ENCODE measurements around the gene LCMT1. TPM values are rescaled to one million over a fixed set of nuclear protein-coding genes. Genes with fewer than 3 reads are reported as not detected.
A peak's percentile ranks its signal among the peaks of the same experiment; 100 is the strongest.

The LCMT1 gene
- total RNA-seq, 1 experiment from 2014 or later = 67.1 TPM

DNA sequence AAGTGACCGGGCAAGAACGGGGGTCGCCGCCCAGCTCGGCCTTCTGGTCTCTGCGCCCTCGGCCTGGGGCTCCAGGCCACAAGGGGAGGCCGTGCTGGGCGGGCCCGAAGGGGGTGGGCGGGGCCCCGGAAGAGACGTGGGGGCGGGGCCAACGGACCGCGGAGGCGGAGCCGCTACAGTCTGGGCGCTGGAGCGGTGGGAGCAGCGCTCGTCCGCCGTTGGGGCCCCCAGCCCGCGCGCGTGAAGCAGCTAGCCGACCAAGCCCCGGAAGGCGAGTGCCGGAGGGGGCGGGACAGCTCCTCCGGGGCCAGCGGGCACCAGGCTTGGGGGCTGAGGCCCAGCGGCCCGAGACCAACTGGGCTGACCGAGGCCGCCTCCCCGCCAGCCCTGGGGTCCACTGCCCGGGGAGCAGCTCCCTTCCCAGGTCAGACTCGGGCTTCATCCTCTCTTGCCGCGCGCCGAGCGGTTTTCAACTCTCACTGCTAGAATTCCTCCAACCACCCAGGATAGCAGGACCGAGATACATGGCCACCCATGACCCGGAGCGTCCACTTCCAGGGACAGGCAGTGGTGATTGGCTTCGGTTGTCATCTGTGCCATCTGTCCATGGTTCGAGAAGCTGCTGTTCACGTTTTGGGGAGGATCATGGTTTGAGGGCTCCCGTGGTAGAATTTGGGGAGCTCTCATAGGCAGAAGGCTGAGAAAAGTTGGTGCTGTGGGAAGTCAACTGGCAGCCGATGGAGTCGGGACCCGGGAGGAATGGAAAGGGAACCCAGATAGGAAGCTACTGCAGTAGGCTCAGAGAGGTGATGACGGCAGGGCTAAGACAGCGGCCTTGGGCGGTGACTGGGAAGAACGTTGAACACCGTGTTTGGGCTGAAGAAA is 44.6 kb upstream of the LCMT1 start:
- ChIA-PET POLR2A (ENCODE audit: unreplicated experiment) (interaction anchor here (0.6 to 0.9 kb wide), 5 partner anchors 29 to 1467 kb away, joined by 3 to 6 read pairs (median 4); no protein-coding TSS in a partner anchor), CTCF (interaction anchor here (0.7 kb wide), 1 partner anchor 1392 kb away, joined by 6 read pairs; no protein-coding TSS in a partner anchor)
- no peaks in the 10 kb centered on the region for H3K27me3 ChIP-seq (ENCODE audit: insufficient read depth, low read depth)
- peaks cover 7% of the 10 kb centered on the region; the same call in 1 of the 2 replicates for H3F3A ChIP-seq (ENCODE audit: insufficient read depth, low read depth)
- DNase-seq = peak; percentile 38 to 81
- no peaks in the 10 kb centered on the region for H3K9me3 ChIP-seq (ENCODE audit: insufficient read depth, low read depth)
- no peaks in the 10 kb centered on the region for H3K36me3 ChIP-seq (ENCODE audit: low read depth)
- H3K9me2 ChIP-seq (ENCODE audit: insufficient read depth) = no peaks in the 10 kb centered on the region
- BruUV-seq (replicated peaks) = TSS peak; percentile 62
- no peak for TF ChIP-seq EZH2 (IDR thresholded peaks at IDR 0.05; ENCODE audit: low read depth)
- TF ChIP-seq, protein P1, sequence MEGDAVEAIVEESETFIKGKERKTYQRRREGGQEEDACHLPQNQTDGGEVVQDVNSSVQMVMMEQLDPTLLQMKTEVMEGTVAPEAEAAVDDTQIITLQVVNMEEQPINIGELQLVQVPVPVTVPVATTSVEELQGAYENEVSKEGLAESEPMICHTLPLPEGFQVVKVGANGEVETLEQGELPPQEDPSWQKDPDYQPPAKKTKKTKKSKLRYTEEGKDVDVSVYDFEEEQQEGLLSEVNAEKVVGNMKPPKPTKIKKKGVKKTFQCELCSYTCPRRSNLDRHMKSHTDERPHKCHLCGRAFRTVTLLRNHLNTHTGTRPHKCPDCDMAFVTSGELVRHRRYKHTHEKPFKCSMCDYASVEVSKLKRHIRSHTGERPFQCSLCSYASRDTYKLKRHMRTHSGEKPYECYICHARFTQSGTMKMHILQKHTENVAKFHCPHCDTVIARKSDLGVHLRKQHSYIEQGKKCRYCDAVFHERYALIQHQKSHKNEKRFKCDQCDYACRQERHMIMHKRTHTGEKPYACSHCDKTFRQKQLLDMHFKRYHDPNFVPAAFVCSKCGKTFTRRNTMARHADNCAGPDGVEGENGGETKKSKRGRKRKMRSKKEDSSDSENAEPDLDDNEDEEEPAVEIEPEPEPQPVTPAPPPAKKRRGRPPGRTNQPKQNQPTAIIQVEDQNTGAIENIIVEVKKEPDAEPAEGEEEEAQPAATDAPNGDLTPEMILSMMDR (conservative IDR thresholded peaks at IDR 0.05) = no peak
- H4K20me1 ChIP-seq (ENCODE audit: insufficient read depth) = no peaks in the 10 kb centered on the region
- no peaks in the 10 kb centered on the region for H3K79me2 ChIP-seq (ENCODE audit: low read depth)
- 0 out of 2 replicates have a peak, but pooled peaks cover 7% of the 10 kb centered on the region for H3K4me1 ChIP-seq (replicated peaks; ENCODE audit: insufficient read depth)
- H3K4me3 ChIP-seq = peak overlapping the region; percentile 97
- H3K4me2 ChIP-seq = peak overlapping the region; percentile 99
- no peak overlapping the region for H3K27ac ChIP-seq
- intact Hi-C loops (cut with micrococcal nuclease; ENCODE audit: unreplicated experiment) = loop anchor here (2.0 to 10.0 kb wide), 2 partner anchors 40 to 188 kb away; partner anchors contain the start of gene ZKSCAN2
- peak overlapping the region; percentile 98 for H2AFZ ChIP-seq

DNA sequence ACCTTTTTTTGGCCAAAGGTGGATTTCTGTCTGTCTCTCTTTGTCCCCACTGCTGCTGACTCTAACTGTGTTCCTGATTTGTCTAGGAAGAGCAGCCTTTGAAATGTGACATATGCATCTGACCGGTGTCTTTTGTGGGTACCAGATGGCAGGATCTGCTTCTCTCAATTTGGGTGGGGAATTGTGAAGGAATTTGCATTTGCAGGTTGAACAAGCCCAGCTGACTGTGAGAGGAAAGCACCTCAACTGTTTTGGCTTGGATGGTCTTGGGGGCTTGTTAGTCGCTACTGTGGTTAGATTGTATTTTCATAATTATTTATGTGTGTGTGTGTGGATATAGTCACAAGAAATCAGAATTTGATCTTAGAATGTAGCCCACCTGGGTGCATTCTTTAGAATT is 37.7 kb upstream of the LCMT1 start:
- Histone ChIP-seq H3K9me2 (ENCODE audit: insufficient read depth) (no peaks in the 10 kb centered on the region), H3K4me2 (no peak overlapping the region), H3K27ac (no peak overlapping the region), H3K27me3 (ENCODE audit: insufficient read depth, low read depth) (peaks cover 17% of the 10 kb centered on the region), H3K9me3 (ENCODE audit: insufficient read depth, low read depth) (no peaks in the 10 kb centered on the region), H3K4me3 (no peak overlapping the region), H3K79me2 (ENCODE audit: low read depth) (no peaks in the 10 kb centered on the region), H4K20me1 (ENCODE audit: insufficient read depth) (no peaks in the 10 kb centered on the region), H3K36me3 (ENCODE audit: low read depth) (no peaks in the 10 kb centered on the region), H2AFZ (no peak overlapping the region), H3F3A (ENCODE audit: insufficient read depth, low read depth) (0 out of 2 replicates have a peak, but pooled peaks cover 4% of the 10 kb centered on the region), H3K4me1 (replicated peaks; ENCODE audit: insufficient read depth) (no peaks in the 10 kb centered on the region)
- no peak for DNase-seq
- TF ChIP-seq, protein P1 (conservative IDR thresholded peaks at IDR 0.05) = no peak
- no peak for TF ChIP-seq EZH2 (IDR thresholded peaks at IDR 0.05; ENCODE audit: low read depth)
- intact Hi-C loops (cut with micrococcal nuclease; ENCODE audit: unreplicated experiment) = no loop called here
- ChIA-PET POLR2A (ENCODE audit: unreplicated experiment) (no interaction called here), CTCF (no interaction called here)
- no TSS peak for BruUV-seq (replicated peaks)

DNA sequence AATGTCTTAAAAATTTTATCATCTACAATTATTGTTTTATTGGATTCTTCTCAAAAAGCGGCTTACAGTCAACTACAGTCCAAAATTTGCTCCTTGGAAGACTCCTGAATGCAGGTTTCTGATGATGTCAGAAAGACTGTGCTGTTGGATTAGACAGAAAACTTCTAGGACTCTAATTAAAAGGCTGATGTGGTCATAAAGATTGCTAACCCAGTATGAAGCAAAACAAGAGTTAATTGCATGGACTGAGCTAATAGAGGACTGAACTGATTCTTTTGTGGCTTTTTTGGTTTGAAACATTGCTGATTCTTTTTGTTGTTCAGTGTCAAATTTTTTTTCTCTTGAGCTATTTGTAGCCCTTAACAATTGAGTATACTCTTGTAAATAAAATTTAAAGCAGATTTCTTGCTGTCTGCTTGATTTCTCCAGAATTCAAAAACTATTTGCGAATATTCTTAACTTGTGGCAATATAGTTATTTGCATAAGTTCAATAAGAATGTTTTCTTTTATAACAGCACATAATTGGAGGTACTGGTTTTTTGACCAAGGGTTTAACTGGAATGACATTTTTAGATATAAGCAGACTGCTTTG is 33.1 kb upstream of the LCMT1 start:
- no peaks in the 10 kb centered on the region for H3K79me2 ChIP-seq (ENCODE audit: low read depth)
- no peak for DNase-seq
- TF ChIP-seq EZH2 (IDR thresholded peaks at IDR 0.05; ENCODE audit: low read depth) = no peak
- TF ChIP-seq, protein P1 (conservative IDR thresholded peaks at IDR 0.05) = no peak
- ChIA-PET CTCF (no interaction called here), POLR2A (ENCODE audit: unreplicated experiment) (no interaction called here)
- no peaks in the 10 kb centered on the region for H4K20me1 ChIP-seq (ENCODE audit: insufficient read depth)
- no peaks in the 10 kb centered on the region for H3F3A ChIP-seq (ENCODE audit: insufficient read depth, low read depth)
- H3K4me3 ChIP-seq = no peak overlapping the region
- H3K4me2 ChIP-seq = no peak overlapping the region
- BruUV-seq (replicated peaks) = no TSS peak
- no peaks in the 10 kb centered on the region for H3K4me1 ChIP-seq (replicated peaks; ENCODE audit: insufficient read depth)
- intact Hi-C loops (cut with micrococcal nuclease; ENCODE audit: unreplicated experiment) = no loop called here
- H3K9me3 ChIP-seq (ENCODE audit: insufficient read depth, low read depth) = no peaks in the 10 kb centered on the region
- no peak overlapping the region for H3K27ac ChIP-seq
- no peak overlapping the region for H2AFZ ChIP-seq
- H3K27me3 ChIP-seq (ENCODE audit: insufficient read depth, low read depth) = peaks cover 18% of the 10 kb centered on the region
- no peaks in the 10 kb centered on the region for H3K36me3 ChIP-seq (ENCODE audit: low read depth)
- no peaks in the 10 kb centered on the region for H3K9me2 ChIP-seq (ENCODE audit: insufficient read depth)

Data from PC-9 (cell line).